Ovary (tissue), 9 donors: ENCODE data around the gene KRTAP5-6. TPM values are rescaled to one million over a fixed set of nuclear protein-coding genes. Genes with fewer than 3 reads are reported as not detected.

Experiments
- DNase-seq, 5 donors: peaks; one replicate each; pipeline ENCODE4 v3.0.0-alpha.2; 2019 to 2020
- H3K27ac ChIP-seq, 2 donors: fragments of 200-600 bp; one replicate each; pipeline versions ENCODE4 v1.5.1 to v1.8.0; 2019 to 2022
- H3K27me3 ChIP-seq: fragments of 200-600 bp; one replicate; pipeline ENCODE4 v1.8.0; 2022
- H3K36me3 ChIP-seq: fragments of 200-600 bp; sonication (generic); one replicate; pipeline ENCODE4 v1.5.1; 2019
- H3K4me1 ChIP-seq: one replicate; pipeline ENCODE4 v1.8.1; 2013; ENCODE audit warnings: mild to moderate bottlenecking, moderate library complexity; ENCODE audit not compliant: insufficient read depth
- H3K4me3 ChIP-seq: fragments of 200-600 bp; sonication (generic); one replicate; pipeline ENCODE4 v1.5.1; 2017
- H3K9me3 ChIP-seq, 2 donors: fragments of 200-600 bp in 1 of 2; sonication (generic) in 1 of 2; one replicate each; pipeline versions ENCODE4 v1.5.1 to v1.8.1; 2013 to 2019; ENCODE audit warnings: mild to moderate bottlenecking in 1 of 2, moderate library complexity in 1 of 2
- EP300 ChIP-seq: sonication (generic); formaldehyde crosslinking; IDR thresholded peaks from one replicate; pipeline ENCODE4 v1.6.1; 2017; ENCODE audit warnings: antibody characterized with exemption
- POLR2A ChIP-seq: fragments of 450-650 bp; IDR thresholded peaks from one replicate; pipeline ENCODE4 v1.6.1; 2017; ENCODE audit warnings: antibody characterized with exemption, mild to moderate bottlenecking, moderate library complexity
- WGBS, 3 donors: extraction: QIAGEN DNeasy Blood & Tissue Kit in 1 of 3; methylation state at CpG; one replicate each; pipeline versions ENCODE4 v1.1.5 to v1.1.7; 2013 to 2017; 5-methylcytosine and 5-hydroxymethylcytosine counted together
- intact Hi-C, 4 donors: fragments of 100-400 bp; cut with DNase I; formaldehyde crosslinking; loops; one replicate each; pipeline versions ENCODE4 v1.11.0 to v1.15.1; 2022 to 2023
- polyA plus RNA-seq, 2 donors: library from polyadenylated mRNA; stranded (reverse); fragments of 200-250 nt in 1 of 2; fragments of 350-450 nt in 1 of 2; fragmentation: Illumina TruSeq in 1 of 2; extraction: RNeasy Lipid Tissue Mini Kit (QIAGEN cat#74804) in 1 of 2; gene quantifications; one replicate each; pipeline ENCODE4 v1.2.3, GENCODE V29; 2013 to 2014
- total RNA-seq, 7 donors: library from RNA; depleted of rRNA in 2 of 7; stranded (reverse); fragments of >200 nt in 2 of 7; fragmentation: NEBNext Ultra II Directional in 3 of 7; extraction: Animal tissue kit (Norgen Biotek cat#: 25700) in 3 of 7; gene quantifications; one replicate each; pipeline versions ENCODE4 v1.1.0 to v1.2.4, GENCODE V29; 2016 to 2023
- TF ChIP-seq, protein P1 (sequence below), 3 donors: fragments of 450-650 bp in 2 of 3; fragments of 200-600 bp in 1 of 3; IDR thresholded peaks; one replicate each; pipeline versions ENCODE4 v1.5.1 to v1.8.0; 2016 to 2022; ENCODE audit warnings: antibody characterized with exemption in 3 of 3, mild to moderate bottlenecking in 1 of 3
- donor health status: DM: no; HTN: no; CAD: no; lungs with moderate emphysema.
- donor health status: DM: no; HTN: no; CAD: no.
- donor health status: Bipolar disorder and iron deficiency.
- donor health status: DM: yes; HTN: yes; CAD: no.
- donor health status: DM: no; HTN: no; CAD: no.
- donor health status: DM: yes; HTN: yes; CAD: no.

Gene KRTAP5-6
- total and polyA plus RNA-seq, 9 donors: not detected

DNA sequence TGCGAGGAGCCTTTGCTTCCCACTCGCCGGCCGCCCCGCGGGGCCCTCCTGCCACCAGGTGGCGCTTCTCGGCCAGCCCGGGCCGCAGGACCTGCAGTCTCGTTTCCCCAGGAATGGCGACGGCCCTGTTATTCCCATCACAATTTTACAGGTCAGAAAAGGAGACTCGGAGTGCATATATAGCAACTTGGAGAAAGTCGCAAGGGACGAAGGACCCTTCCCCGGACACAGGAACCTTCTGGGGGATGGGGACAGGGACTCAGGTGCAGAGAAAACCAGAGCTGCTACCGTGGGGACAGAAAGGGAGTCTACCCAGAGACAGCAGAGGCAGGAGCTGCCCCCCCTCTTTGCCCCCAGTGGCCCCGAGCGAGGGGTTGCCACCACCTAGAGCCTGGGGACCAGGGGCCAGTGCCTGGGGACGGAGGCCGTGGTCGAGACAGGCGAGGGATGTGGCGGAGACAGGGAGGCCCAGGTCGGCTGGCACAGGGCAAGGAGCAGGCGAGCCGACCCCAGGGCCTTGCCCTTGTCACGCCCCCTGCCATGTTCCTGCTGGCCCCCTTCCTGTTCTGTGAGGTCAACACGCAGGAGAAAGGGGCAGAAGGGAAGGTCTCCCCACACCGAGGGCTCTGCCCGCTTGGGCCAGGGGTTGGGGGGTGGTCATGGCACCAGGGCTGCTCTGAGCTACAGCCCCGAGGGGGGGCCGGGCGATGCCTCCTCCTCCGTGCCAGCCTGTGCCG, 3.5 kb upstream of the KRTAP5-6 start:
- 14 to 21% (median 15%) methylated on average over 37 of the region's 37 CpGs for WGBS, 3 donors
- Histone ChIP-seq H3K9me3 (no peaks in the 10 kb centered on the region), H3K27me3 (no peaks in the 10 kb centered on the region), H3K27ac (peak overlapping the region in 1 of 2 donors; percentile 16), H3K4me1 (peaks cover 8% of the 10 kb centered on the region), H3K4me3 (peak overlapping the region; percentile 6), H3K36me3 (no peaks in the 10 kb centered on the region)
- TF ChIP-seq EP300 (no peak), POLR2A (no peak)
- TF ChIP-seq, protein P1, sequence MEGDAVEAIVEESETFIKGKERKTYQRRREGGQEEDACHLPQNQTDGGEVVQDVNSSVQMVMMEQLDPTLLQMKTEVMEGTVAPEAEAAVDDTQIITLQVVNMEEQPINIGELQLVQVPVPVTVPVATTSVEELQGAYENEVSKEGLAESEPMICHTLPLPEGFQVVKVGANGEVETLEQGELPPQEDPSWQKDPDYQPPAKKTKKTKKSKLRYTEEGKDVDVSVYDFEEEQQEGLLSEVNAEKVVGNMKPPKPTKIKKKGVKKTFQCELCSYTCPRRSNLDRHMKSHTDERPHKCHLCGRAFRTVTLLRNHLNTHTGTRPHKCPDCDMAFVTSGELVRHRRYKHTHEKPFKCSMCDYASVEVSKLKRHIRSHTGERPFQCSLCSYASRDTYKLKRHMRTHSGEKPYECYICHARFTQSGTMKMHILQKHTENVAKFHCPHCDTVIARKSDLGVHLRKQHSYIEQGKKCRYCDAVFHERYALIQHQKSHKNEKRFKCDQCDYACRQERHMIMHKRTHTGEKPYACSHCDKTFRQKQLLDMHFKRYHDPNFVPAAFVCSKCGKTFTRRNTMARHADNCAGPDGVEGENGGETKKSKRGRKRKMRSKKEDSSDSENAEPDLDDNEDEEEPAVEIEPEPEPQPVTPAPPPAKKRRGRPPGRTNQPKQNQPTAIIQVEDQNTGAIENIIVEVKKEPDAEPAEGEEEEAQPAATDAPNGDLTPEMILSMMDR (IDR thresholded peaks at IDR 0.05): peak; percentile 56 to 84 (median 57)
- DNase-seq: peak; percentile 50 to 86 (median 77)
- intact Hi-C loops: loop anchor here (1.0 to 10.0 kb wide), 10 partner anchors 41 to 464 kb away; partner anchors contain the start of genes SYT8 (in 1 of the 4) and TNNT3 (in 1 of the 4)

DNA sequence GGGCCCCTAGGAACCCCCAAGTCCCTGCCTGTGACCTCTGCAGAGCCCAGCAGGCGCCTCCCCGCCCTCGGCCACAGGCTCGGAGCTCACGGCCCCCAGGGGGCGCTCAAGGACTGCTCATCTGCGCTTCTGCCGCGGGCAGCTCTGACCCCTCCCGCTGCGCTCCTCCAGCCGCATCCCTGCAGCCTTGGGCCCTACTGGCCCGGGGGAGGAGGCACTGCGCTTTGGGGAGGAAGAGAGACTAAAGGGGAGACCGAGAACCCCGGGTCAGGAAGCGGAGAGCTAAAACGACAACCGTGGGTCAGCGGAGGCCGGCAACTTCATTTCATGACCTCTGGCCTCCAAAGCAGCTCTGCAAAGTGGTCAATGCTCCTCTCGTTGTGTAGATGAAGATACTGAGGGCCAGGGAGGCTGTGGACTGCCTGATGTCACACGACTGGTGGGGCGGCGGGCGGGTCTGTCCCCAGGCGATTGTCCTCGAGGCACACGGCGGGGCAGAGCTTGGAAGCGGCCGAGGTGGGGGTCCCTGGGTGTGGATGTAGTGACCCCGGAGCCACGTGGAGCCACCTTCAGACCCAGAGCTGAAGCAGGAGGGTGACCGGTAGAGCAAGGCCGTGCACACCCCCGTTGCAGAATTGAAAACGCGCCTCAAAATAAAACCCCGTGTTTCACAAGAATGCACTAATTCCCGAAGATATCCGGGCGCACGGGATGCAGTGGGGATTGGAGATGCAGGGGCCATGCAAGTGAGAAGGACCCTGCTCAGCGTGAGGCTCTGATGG, 2.7 kb upstream of the KRTAP5-6 start:
- Histone ChIP-seq H3K4me3 (peak overlapping the region; percentile 6), H3K9me3 (no peaks in the 10 kb centered on the region), H3K36me3 (no peaks in the 10 kb centered on the region), H3K27ac (peak overlapping the region in 1 of 2 donors; percentile 16), H3K27me3 (no peaks in the 10 kb centered on the region), H3K4me1 (peaks cover 8% of the 10 kb centered on the region)
- DNase-seq: peak; percentile 73 to 92 (median 89)
- intact Hi-C loops: loop anchor here (2.0 to 10.0 kb wide), 8 partner anchors 42 to 463 kb away; partner anchors contain the start of genes SYT8 (in 1 of the 4) and TNNT3 (in 1 of the 4)
- WGBS, 3 donors: 40 to 55% (median 41%) methylated on average over 35 to 45 of the region's 45 CpGs
- no peak for TF ChIP-seq POLR2A
- TF ChIP-seq, protein P1 (IDR thresholded peaks at IDR 0.05): peak; percentile 82 to 91 (median 85)
- no peak for TF ChIP-seq EP300

DNA sequence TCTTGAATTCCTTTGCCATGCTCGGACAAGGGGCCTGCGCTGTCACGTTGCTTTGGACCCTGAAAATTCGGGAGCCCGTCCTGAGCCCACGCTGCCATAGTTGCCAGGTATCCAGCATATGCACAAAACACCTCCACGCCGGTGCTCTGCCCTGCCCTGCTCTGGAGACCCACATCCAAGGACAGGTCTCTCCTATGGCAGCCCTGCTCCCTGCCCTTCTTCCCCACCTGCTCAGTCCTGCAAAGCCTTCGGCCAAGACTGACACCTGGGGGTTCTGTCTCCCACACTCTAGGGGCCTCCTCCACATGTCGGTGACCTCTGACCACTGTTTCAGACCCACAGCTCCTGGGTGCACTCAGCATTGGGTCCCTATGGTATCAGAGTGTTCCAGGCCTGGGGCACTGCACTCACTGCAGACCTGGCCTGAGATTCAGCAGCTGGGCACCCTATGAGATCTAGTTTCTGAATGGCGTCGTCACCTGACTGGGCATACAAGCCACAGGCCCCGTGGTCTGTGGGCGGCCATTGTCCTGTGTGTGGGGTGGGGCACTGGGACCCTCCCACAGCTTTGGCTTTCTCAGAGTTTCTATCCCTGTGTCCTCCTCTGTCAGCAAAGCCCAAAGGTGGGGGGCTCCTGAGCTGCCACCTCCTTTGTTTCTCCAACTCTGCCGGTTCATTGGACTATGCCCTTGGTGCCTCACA, 2.0 kb upstream of the KRTAP5-6 start:
- Histone ChIP-seq H3K36me3 (no peaks in the 10 kb centered on the region), H3K4me1 (peaks cover 8% of the 10 kb centered on the region), H3K27me3 (no peaks in the 10 kb centered on the region), H3K9me3 (no peaks in the 10 kb centered on the region), H3K27ac (no peak overlapping the region), H3K4me3 (no peak overlapping the region)
- WGBS, 3 donors: 87 to 96% (median 90%) methylated on average over 15 of the region's 15 CpGs
- DNase-seq: no peak
- intact Hi-C loops: loop anchor here (2.0 to 10.0 kb wide), 8 partner anchors 43 to 462 kb away; partner anchors contain the start of genes SYT8 (in 1 of the 4) and TNNT3 (in 1 of the 4)
- TF ChIP-seq EP300: no peak
- TF ChIP-seq, protein P1 (IDR thresholded peaks at IDR 0.05): no peak
- no peak for TF ChIP-seq POLR2A

DNA sequence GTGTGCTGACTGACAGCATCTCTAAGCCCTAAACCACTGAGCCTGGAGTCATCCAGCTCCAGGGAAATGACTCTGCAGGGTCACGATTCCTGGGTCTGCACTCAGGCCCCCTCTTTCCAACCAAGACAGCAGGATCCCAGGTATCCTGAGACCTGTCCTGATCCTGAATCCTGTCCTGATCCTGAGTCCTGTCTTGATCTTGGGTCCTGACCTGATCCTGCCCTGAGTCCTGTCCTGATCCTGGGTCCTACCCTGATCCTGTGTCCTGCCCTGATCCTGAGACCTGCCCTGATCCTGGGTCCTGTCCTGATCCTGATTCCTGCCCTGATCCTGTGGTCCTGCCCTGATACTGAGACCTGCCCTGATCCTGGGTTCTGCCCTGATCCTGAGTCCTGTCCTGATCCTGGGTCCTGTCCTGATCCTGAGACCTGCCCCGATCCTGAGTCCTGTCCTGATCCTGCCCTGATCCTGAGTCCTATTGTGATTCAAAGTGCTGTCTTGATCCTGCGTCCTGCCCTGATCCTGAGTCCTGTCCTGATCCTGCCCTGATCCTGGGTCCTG, 1.4 kb upstream of the KRTAP5-6 start:
- Histone ChIP-seq H3K4me3 (no peak overlapping the region), H3K4me1 (peaks cover 8% of the 10 kb centered on the region), H3K27ac (no peak overlapping the region), H3K36me3 (no peaks in the 10 kb centered on the region), H3K27me3 (no peaks in the 10 kb centered on the region), H3K9me3 (no peaks in the 10 kb centered on the region)
- 92 to 97% (median 95%) methylated on average over 3 of the region's 3 CpGs for WGBS, 3 donors
- intact Hi-C loops: loop anchor here (2.0 to 10.0 kb wide), 5 partner anchors 139 to 457 kb away; partner anchors contain the start of genes SYT8 (in 2 of the 4) and TNNT3 (in 1 of the 4)
- no peak for DNase-seq
- TF ChIP-seq EP300 (no peak), POLR2A (no peak)
- TF ChIP-seq, protein P1 (IDR thresholded peaks at IDR 0.05): no peak
